Neural progenitor cell (in vitro differentiated cells): ENCODE measurements around the gene IGF2.

Experiments used
- EZH2 ChIP-seq: fragments of 200-600 bp; sonication (generic); IDR thresholded peaks from 2 replicates; pipeline ENCODE4 v1.6.1; 2017; ENCODE audit warnings: antibody characterized with exemption, mild to moderate bottlenecking, moderate library complexity
- TF ChIP-seq, protein P1 (sequence below): fragments of 200-600 bp; sonication (generic); IDR thresholded peaks from 2 replicates; pipeline ENCODE4 v1.5.1; 2017; ENCODE audit warnings: antibody characterized with exemption, mild to moderate bottlenecking

DNA sequence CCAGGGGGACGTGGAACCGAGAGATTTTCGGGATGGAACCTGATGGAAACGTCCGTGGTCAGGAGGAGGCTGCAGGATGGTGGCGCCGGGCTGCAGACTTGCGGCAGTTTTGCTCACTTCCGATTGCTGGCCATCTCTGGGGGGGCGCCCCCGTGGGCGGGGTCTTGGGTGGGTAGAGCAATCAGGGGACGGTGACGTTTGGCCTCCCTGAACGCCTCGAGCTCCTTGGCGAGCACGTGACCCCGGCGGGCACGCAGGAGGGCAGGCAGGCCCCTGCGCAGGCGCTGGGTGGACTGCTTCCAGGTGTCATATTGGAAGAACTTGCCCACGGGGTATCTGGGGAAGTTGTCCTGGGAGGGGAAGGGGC, 6.3 kb downstream of the IGF2 start:
- TF ChIP-seq, protein P1, sequence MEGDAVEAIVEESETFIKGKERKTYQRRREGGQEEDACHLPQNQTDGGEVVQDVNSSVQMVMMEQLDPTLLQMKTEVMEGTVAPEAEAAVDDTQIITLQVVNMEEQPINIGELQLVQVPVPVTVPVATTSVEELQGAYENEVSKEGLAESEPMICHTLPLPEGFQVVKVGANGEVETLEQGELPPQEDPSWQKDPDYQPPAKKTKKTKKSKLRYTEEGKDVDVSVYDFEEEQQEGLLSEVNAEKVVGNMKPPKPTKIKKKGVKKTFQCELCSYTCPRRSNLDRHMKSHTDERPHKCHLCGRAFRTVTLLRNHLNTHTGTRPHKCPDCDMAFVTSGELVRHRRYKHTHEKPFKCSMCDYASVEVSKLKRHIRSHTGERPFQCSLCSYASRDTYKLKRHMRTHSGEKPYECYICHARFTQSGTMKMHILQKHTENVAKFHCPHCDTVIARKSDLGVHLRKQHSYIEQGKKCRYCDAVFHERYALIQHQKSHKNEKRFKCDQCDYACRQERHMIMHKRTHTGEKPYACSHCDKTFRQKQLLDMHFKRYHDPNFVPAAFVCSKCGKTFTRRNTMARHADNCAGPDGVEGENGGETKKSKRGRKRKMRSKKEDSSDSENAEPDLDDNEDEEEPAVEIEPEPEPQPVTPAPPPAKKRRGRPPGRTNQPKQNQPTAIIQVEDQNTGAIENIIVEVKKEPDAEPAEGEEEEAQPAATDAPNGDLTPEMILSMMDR = no peak
- TF ChIP-seq EZH2 = no peak
